IMR-90 (cell line): Measurements from ENCODE around the gene NCOA5. TPM values are rescaled to one million over a fixed set of nuclear protein-coding genes. Genes with fewer than 3 reads are reported as not detected.

Experiments used
- ATAC-seq: fragments of 200-7000 bp; cut with Tn5 transposase; 2 replicates; pipeline ENCODE4 v1.9.1; 2020; ENCODE audit warnings: low read depth, mild to moderate bottlenecking, moderate library complexity
- BruUV-seq: library from RNA; stranded (reverse); fragments of 400-500 nt; replicated peaks from 2 replicates; lab custom pipeline; 2021; lab: Mats Ljungman, UMichigan
- CTCF ChIA-PET: fragments of 300-600 bp; formaldehyde crosslinking; extraction: SDS; loops from one replicate; lab custom pipeline; 2021; ENCODE audit warnings: antibody characterized with exemption; lab: Yijun Ruan, JAX
- POLR2A ChIA-PET: fragments of 300-600 bp; sonication (Branson Sonifier 250); formaldehyde crosslinking; loops from one replicate; lab custom pipeline; 2022; ENCODE audit warnings: antibody characterized with exemption; ENCODE audit not compliant: unreplicated experiment; lab: Charles Lee
- DNase-seq: peaks from one replicate; pipeline ENCODE4 v3.0.0; 2013
- H2AFZ ChIP-seq: replicated peaks from 2 replicates; pipeline ENCODE3; 2013; ENCODE audit warnings: low read length, mild to moderate bottlenecking; ENCODE audit not compliant: poor library complexity
- H2AK5ac ChIP-seq: 2 replicates; pipeline ENCODE4 v1.6.1; 2013; ENCODE audit warnings: low read depth, low read length, inconsistent platforms
- H2AK9ac ChIP-seq: replicated peaks from 2 replicates; pipeline ENCODE3; 2013; ENCODE audit warnings: mild to moderate bottlenecking, low read depth, low read length, moderate library complexity; ENCODE audit not compliant: poor library complexity
- H2BK120ac ChIP-seq: 2 replicates; pipeline ENCODE4 v1.6.1; 2013; ENCODE audit warnings: low read depth, low read length, inconsistent platforms
- H2BK15ac ChIP-seq: 3 replicates; pipeline ENCODE4 v1.6.1; 2013; ENCODE audit warnings: low read depth, low read length, inconsistent platforms
- H2BK20ac ChIP-seq: 2 replicates; pipeline ENCODE4 v1.6.1; 2013; ENCODE audit warnings: low read depth, mild to moderate bottlenecking, inconsistent platforms, low read length, moderate library complexity
- H2BK5ac ChIP-seq: 2 replicates; pipeline ENCODE4 v1.6.1; 2013; ENCODE audit warnings: mild to moderate bottlenecking, low read depth, low read length, inconsistent platforms; ENCODE audit not compliant: poor library complexity, severe bottlenecking
- H3K14ac ChIP-seq: replicated peaks from 2 replicates; pipeline ENCODE4 v1.6.1; 2013; ENCODE audit warnings: low read depth, low read length, inconsistent platforms
- H3K18ac ChIP-seq: 2 replicates; pipeline ENCODE4 v1.6.1; 2013; ENCODE audit warnings: low read depth, low read length, control low read depth
- H3K23ac ChIP-seq: 2 replicates; pipeline ENCODE4 v1.6.1; 2013; ENCODE audit warnings: low read depth, low read length, inconsistent platforms
- H3K27ac ChIP-seq: 2 replicates; pipeline ENCODE4 v1.5.1; 2013; ENCODE audit warnings: mild to moderate bottlenecking, control low read depth, low read length; ENCODE audit not compliant: insufficient read depth
- H3K27me3 ChIP-seq: 2 replicates; pipeline ENCODE4 v1.6.1; 2013; ENCODE audit warnings: low read length; ENCODE audit not compliant: control insufficient read depth, insufficient read depth
- H3K36me3 ChIP-seq: 2 replicates; pipeline ENCODE4 v1.6.1; 2013; ENCODE audit warnings: low read length, mixed read lengths; ENCODE audit not compliant: control insufficient read depth, insufficient read depth
- H3K4ac ChIP-seq: 2 replicates; pipeline ENCODE4 v1.6.1; 2013; ENCODE audit warnings: low read depth, low read length, inconsistent platforms
- H3K4me1 ChIP-seq: 2 replicates; pipeline ENCODE4 v1.6.1; 2013; ENCODE audit warnings: low read length, mixed read lengths; ENCODE audit not compliant: control insufficient read depth, insufficient read depth
- H3K4me2 ChIP-seq: 2 replicates; pipeline ENCODE4 v1.6.1; 2013; ENCODE audit warnings: low read depth, mild to moderate bottlenecking, control low read depth, low read length, moderate library complexity
- H3K4me3 ChIP-seq: 2 replicates; pipeline ENCODE4 v1.5.1; 2013; ENCODE audit warnings: low read depth, mild to moderate bottlenecking, control low read depth, low read length, moderate library complexity; ENCODE audit not compliant: insufficient read depth
- H3K56ac ChIP-seq: 2 replicates; pipeline ENCODE4 v1.6.1; 2013; ENCODE audit warnings: low read length, inconsistent platforms; ENCODE audit not compliant: insufficient read depth; ENCODE audit errors: extremely low read depth
- H3K79me1 ChIP-seq, 2 experiments: 2 replicates each; pipeline ENCODE4 v1.6.1; 2013; ENCODE audit warnings: low read length in 2 of 2, inconsistent platforms in 1 of 2, low read depth in 1 of 2
- H3K9ac ChIP-seq: 2 replicates; pipeline ENCODE4 v1.6.1; 2013; ENCODE audit warnings: low read depth, low read length, control low read depth
- H3K9me1 ChIP-seq: 2 replicates; pipeline ENCODE4 v1.6.1; 2013; ENCODE audit warnings: low read length, inconsistent platforms; ENCODE audit not compliant: insufficient read depth
- H3K9me3 ChIP-seq: 2 replicates; pipeline ENCODE4 v1.6.1; 2013; ENCODE audit warnings: low read length; ENCODE audit not compliant: control insufficient read depth, insufficient read depth
- H4K20me1 ChIP-seq: 2 replicates; pipeline ENCODE4 v1.6.1; 2013; ENCODE audit warnings: low read length, inconsistent platforms; ENCODE audit not compliant: insufficient read depth
- H4K5ac ChIP-seq: 2 replicates; pipeline ENCODE4 v1.6.1; 2013; ENCODE audit warnings: mild to moderate bottlenecking, low read depth, low read length, control low read depth
- H4K8ac ChIP-seq, 2 experiments: 2 replicates each; pipeline ENCODE4 v1.6.1; 2013; ENCODE audit warnings: low read depth in 2 of 2, low read length in 2 of 2, control low read depth in 1 of 2, inconsistent platforms in 1 of 2
- H4K91ac ChIP-seq: 2 replicates; pipeline ENCODE4 v1.6.1; 2013; ENCODE audit warnings: low read depth, low read length, inconsistent platforms; ENCODE audit not compliant: insufficient read depth
- BHLHE40 ChIP-seq: fragments of 150-350 bp; IDR thresholded peaks from 2 replicates; pipeline ENCODE4 v1.6.1; 2016; ENCODE audit warnings: mild to moderate bottlenecking, low read depth, low read length
- CHD1 ChIP-seq: IDR thresholded peaks from 2 replicates; pipeline ENCODE4 v1.6.1; 2012; ENCODE audit warnings: low read depth, low read length, improper control_type of control experiment
- FOS ChIP-seq: fragments of 150-350 bp; IDR thresholded peaks from 2 replicates; pipeline ENCODE4 v1.6.1; 2016; ENCODE audit warnings: low read depth, low read length
- MAFK ChIP-seq: IDR thresholded peaks from 2 replicates; pipeline ENCODE4 v1.6.1; 2012; ENCODE audit warnings: low read depth, low read length, improper control_type of control experiment
- MXI1 ChIP-seq: IDR thresholded peaks from 2 replicates; pipeline ENCODE4 v1.6.1; 2012; ENCODE audit warnings: low read depth, mild to moderate bottlenecking, low read length, moderate library complexity, borderline replicate concordance
- NFE2L2 ChIP-seq: fragments of 150-350 bp; IDR thresholded peaks from 2 replicates; pipeline ENCODE4 v1.6.1; 2016; ENCODE audit warnings: low read depth, mild to moderate bottlenecking, low read length
- POLR2A ChIP-seq: IDR thresholded peaks from 2 replicates; pipeline ENCODE4 v1.6.1; 2012; ENCODE audit warnings: mild to moderate bottlenecking, low read depth, low read length
- RAD21 ChIP-seq: IDR thresholded peaks from 2 replicates; pipeline ENCODE4 v1.6.1; 2012; ENCODE audit warnings: low read length, improper control_type of control experiment
- RCOR1 ChIP-seq: IDR thresholded peaks from 2 replicates; pipeline ENCODE4 v1.6.1; 2012; ENCODE audit warnings: mild to moderate bottlenecking, low read length, improper control_type of control experiment; ENCODE audit not compliant: insufficient replicate concordance
- WGBS, 2 experiments: methylation state at CpG; one replicate each; pipeline versions ENCODE4 v1.1.5 to v1.1.7; 2013; ENCODE audit warnings: missing lambda C conversion rate in 2 of 2; ENCODE audit not compliant: insufficient read length in 1 of 2; ENCODE audit errors: extremely low coverage in 2 of 2; 5-methylcytosine and 5-hydroxymethylcytosine counted together
- dilution Hi-C: fragments of 300-500 bp; cut with HindIII; formaldehyde crosslinking; loops from one replicate; pipeline ENCODE4 v1.14.3; 2018; ENCODE audit warnings: low sequenced_read_pairs; ENCODE audit not compliant: unreplicated experiment
- in situ Hi-C: fragments of 300-500 bp; cut with MboI; formaldehyde crosslinking; loops from 3 replicates; pipeline ENCODE4 v1.14.3; 2019; ENCODE audit warnings: low sequenced_read_pairs, inconsistent platforms, mixed read lengths
- intact Hi-C: fragments of 100-400 bp; cut with micrococcal nuclease; formaldehyde crosslinking; loops from 2 replicates; pipeline ENCODE4 v1.10.0; 2022
- polyA plus RNA-seq, 3 experiments: library from polyadenylated mRNA; depleted of rRNA; stranded (reverse); fragments of >200 nt; gene quantifications; 2 replicates each; pipeline ENCODE4 v1.2.3, GENCODE V29; 2012; ENCODE audit warnings: low replicate concordance in 1 of 3
- total RNA-seq: library from RNA; depleted of rRNA; stranded (reverse); fragments of >200 nt; gene quantifications from 2 replicates; pipeline ENCODE4 v1.2.3, GENCODE V29; 2012
- TF ChIP-seq, protein P1 (sequence below): fragments of 150-350 bp; IDR thresholded peaks from 2 replicates; pipeline ENCODE4 v1.6.1; 2016; ENCODE audit warnings: low read depth, mild to moderate bottlenecking, low read length, moderate library complexity, borderline replicate concordance
- TF ChIP-seq, protein P2 (sequence below): conservative IDR thresholded peaks from 2 replicates; pipeline ENCODE4 v1.5.1; 2012; ENCODE audit warnings: mild to moderate bottlenecking, low read depth, low read length, improper control_type of control experiment
- TF ChIP-seq, protein P3 (sequence below): fragments of 150-350 bp; IDR thresholded peaks from 2 replicates; pipeline ENCODE4 v1.6.1; 2017; ENCODE audit warnings: mild to moderate bottlenecking, antibody characterized with exemption, low read length, low read depth

Gene NCOA5
- total and polyA plus RNA-seq, 2 of the 4 experiments (the other 2 are of a cell fraction) = 17.4 to 20.6 TPM

DNA sequence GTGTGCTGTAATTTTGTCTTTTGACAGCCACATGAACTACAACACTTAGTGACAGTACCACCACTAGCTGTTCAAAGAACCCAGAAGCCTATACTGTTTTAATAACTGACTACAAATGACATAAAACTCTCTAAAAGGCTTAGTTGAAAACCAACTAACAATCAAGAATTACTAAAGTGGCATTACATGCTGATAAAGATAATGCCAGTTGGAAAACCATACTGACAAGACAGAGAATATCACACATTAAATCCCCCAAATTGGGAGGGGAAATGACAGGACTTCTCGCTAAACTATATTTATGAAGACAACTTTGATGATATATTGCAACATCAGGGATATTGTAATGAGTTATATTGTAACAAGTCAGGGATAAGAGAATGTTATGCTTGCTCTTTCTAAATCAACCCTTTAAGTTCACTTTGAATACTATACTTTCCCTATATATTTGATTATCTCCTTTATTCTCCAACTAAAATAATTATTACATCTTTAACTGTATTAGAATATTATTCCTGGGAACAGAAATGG, 6.2 kb downstream of the NCOA5 start:
- DNase-seq = no peak
- Histone ChIP-seq H3K27me3 (no peaks in the 10 kb centered on the region), H3K27ac (no peak overlapping the region), H2AFZ (no peak overlapping the region), H3K9ac (no peak overlapping the region), H4K8ac (no peak overlapping the region), H2BK15ac (no peak overlapping the region), H4K20me1 (peaks cover 78% of the 10 kb centered on the region), H3K4me1 (peaks cover 7% of the 10 kb centered on the region), H3K4me2 (no peak overlapping the region), H3K9me1 (peaks cover 14% of the 10 kb centered on the region; the same call in 1 of the 2 replicates), H4K91ac (no peak overlapping the region), H3K18ac (no peak overlapping the region), H2BK120ac (no peak overlapping the region), H3K9me3 (no peaks in the 10 kb centered on the region), H3K79me1 (peaks cover 26 to 59% of the 10 kb centered on the region in 2 experiments), H3K4me3 (no peak overlapping the region), H3K4ac (no peak overlapping the region), H3K14ac (no peak overlapping the region), H2AK5ac (no peak overlapping the region), H2BK20ac (no peak overlapping the region), H2BK5ac (no peak overlapping the region), H2AK9ac (no peak overlapping the region), H3K23ac (no peak overlapping the region), H3K36me3 (peaks cover 4% of the 10 kb centered on the region), H3K56ac (no peak overlapping the region), H4K5ac (no peak overlapping the region)
- no CpG with 5 or more reads among the region's 1 CpG for WGBS, 2 experiments
- in situ Hi-C loops = no loop called here
- POLR2A ChIA-PET = no interaction called here
- dilution Hi-C loops = no loop called here
- TF ChIP-seq, protein P1, sequence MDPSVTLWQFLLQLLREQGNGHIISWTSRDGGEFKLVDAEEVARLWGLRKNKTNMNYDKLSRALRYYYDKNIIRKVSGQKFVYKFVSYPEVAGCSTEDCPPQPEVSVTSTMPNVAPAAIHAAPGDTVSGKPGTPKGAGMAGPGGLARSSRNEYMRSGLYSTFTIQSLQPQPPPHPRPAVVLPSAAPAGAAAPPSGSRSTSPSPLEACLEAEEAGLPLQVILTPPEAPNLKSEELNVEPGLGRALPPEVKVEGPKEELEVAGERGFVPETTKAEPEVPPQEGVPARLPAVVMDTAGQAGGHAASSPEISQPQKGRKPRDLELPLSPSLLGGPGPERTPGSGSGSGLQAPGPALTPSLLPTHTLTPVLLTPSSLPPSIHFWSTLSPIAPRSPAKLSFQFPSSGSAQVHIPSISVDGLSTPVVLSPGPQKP = no peak
- TF ChIP-seq FOS (no peak), RCOR1 (no peak), MAFK (no peak), RAD21 (no peak), CHD1 (no peak), MXI1 (no peak), POLR2A (no peak), BHLHE40 (no peak), NFE2L2 (no peak)
- TF ChIP-seq, protein P2, sequence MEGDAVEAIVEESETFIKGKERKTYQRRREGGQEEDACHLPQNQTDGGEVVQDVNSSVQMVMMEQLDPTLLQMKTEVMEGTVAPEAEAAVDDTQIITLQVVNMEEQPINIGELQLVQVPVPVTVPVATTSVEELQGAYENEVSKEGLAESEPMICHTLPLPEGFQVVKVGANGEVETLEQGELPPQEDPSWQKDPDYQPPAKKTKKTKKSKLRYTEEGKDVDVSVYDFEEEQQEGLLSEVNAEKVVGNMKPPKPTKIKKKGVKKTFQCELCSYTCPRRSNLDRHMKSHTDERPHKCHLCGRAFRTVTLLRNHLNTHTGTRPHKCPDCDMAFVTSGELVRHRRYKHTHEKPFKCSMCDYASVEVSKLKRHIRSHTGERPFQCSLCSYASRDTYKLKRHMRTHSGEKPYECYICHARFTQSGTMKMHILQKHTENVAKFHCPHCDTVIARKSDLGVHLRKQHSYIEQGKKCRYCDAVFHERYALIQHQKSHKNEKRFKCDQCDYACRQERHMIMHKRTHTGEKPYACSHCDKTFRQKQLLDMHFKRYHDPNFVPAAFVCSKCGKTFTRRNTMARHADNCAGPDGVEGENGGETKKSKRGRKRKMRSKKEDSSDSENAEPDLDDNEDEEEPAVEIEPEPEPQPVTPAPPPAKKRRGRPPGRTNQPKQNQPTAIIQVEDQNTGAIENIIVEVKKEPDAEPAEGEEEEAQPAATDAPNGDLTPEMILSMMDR = no peak
- TF ChIP-seq, protein P3, sequence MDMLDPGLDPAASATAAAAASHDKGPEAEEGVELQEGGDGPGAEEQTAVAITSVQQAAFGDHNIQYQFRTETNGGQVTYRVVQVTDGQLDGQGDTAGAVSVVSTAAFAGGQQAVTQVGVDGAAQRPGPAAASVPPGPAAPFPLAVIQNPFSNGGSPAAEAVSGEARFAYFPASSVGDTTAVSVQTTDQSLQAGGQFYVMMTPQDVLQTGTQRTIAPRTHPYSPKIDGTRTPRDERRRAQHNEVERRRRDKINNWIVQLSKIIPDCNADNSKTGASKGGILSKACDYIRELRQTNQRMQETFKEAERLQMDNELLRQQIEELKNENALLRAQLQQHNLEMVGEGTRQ = no peak
- no peak for ATAC-seq
- no TSS peak for BruUV-seq
- intact Hi-C loops = loop anchor here (2.0 to 10.0 kb wide), 2 partner anchors 13 to 309 kb away; no protein-coding TSS in a partner anchor
- CTCF ChIA-PET = no interaction called here
